Keratinocyte (primary cell): ENCODE data around the gene TRAPPC14. TPM values are rescaled to one million over a fixed set of nuclear protein-coding genes. Genes with fewer than 3 reads are reported as not detected.
A peak's percentile ranks its signal among the peaks of the same experiment; 100 is the strongest.
"Not testable (repeated sequence)": the region's sequence is repeated elsewhere in the genome, so short reads cannot be mapped to it uniquely, and the experiment has no call there.

Experiments
- DNase-seq: peaks from one replicate; pipeline ENCODE4 v3.0.0-alpha.2; 2011; ENCODE audit warnings: low read depth, missing footprints, low spot score
- FAIRE-seq: peaks from 2 replicates; lab custom pipeline; 2011; peaks lifted over from hg19 to GRCh38; lab: Jason Lieb, UNC
- H2AFZ ChIP-seq: 2 replicates; pipeline ENCODE4 v1.6.0; 2012; ENCODE audit warnings: low read length, control low read depth, inconsistent platforms; ENCODE audit not compliant: control insufficient read depth
- H3K27ac ChIP-seq: 2 replicates; pipeline ENCODE4 v1.5.1; 2011; ENCODE audit warnings: low read length; ENCODE audit not compliant: control insufficient read depth, insufficient read depth
- H3K27me3 ChIP-seq: 3 replicates; pipeline ENCODE4 v1.6.0; 2011; ENCODE audit warnings: low read length; ENCODE audit not compliant: control insufficient read depth, insufficient read depth; ENCODE audit errors: extremely low read depth
- H3K36me3 ChIP-seq, 2 experiments: 2 replicates in 1 of 2; 3 replicates in 1 of 2; pipeline ENCODE4 v1.5.1; 2011; ENCODE audit warnings: low read length in 2 of 2, mild to moderate bottlenecking in 1 of 2; ENCODE audit not compliant: control insufficient read depth in 2 of 2, insufficient read depth in 2 of 2; ENCODE audit errors: extremely low read depth in 1 of 2
- H3K4me1 ChIP-seq: 3 replicates; pipeline ENCODE4 v1.5.1; 2011; ENCODE audit warnings: low read length; ENCODE audit not compliant: control insufficient read depth, insufficient read depth; ENCODE audit errors: extremely low read depth
- H3K4me2 ChIP-seq: 3 replicates; pipeline ENCODE4 v1.6.0; 2011; ENCODE audit warnings: low read depth, low read length; ENCODE audit not compliant: control insufficient read depth, insufficient read depth; ENCODE audit errors: extremely low read depth
- H3K4me3 ChIP-seq, 3 experiments: fragments of 200-600 bp in 1 of 3; sonication (generic) in 1 of 3; 2 replicates in 2 of 3; 3 replicates in 1 of 3; pipeline ENCODE4 v1.5.1; 2011 to 2016; ENCODE audit warnings: low read length in 3 of 3, mild to moderate bottlenecking in 3 of 3, control low read depth in 2 of 3, inconsistent platforms in 1 of 3, low read depth in 1 of 3, mixed read lengths in 1 of 3, mixed run types in 1 of 3, moderate library complexity in 1 of 3; ENCODE audit not compliant: control insufficient read depth in 2 of 3, insufficient read depth in 2 of 3; ENCODE audit errors: extremely low read depth in 1 of 3
- H3K79me2 ChIP-seq: 2 replicates; pipeline ENCODE4 v1.6.0; 2012; ENCODE audit warnings: low read length; ENCODE audit not compliant: control insufficient read depth, insufficient read depth
- H3K9ac ChIP-seq: 3 replicates; pipeline ENCODE4 v1.6.0; 2011; ENCODE audit warnings: low read length; ENCODE audit not compliant: control insufficient read depth, insufficient read depth; ENCODE audit errors: extremely low read depth
- H3K9me1 ChIP-seq: 3 replicates; pipeline ENCODE4 v1.6.0; 2011; ENCODE audit warnings: low read length; ENCODE audit not compliant: control insufficient read depth, insufficient read depth; ENCODE audit errors: extremely low read depth
- H3K9me3 ChIP-seq: 2 replicates; pipeline ENCODE4 v1.5.1; 2012; ENCODE audit warnings: low read depth, low read length; ENCODE audit not compliant: control insufficient read depth
- H4K20me1 ChIP-seq: 3 replicates; pipeline ENCODE4 v1.6.0; 2011; ENCODE audit warnings: low read length; ENCODE audit not compliant: control insufficient read depth, insufficient read depth; ENCODE audit errors: extremely low read depth
- EZH2 ChIP-seq: IDR thresholded peaks from one replicate; pipeline ENCODE4 v1.6.1; 2012; ENCODE audit warnings: inconsistent platforms, mild to moderate bottlenecking, low read length, moderate library complexity
- dilution Hi-C: fragments of 300-500 bp; cut with MboI; formaldehyde crosslinking; loops from one replicate; pipeline ENCODE4 v1.7.0; 2020; ENCODE audit warnings: low sequenced_read_pairs; ENCODE audit not compliant: extremely low pct_ligation_motif_present
- polyA plus RNA-seq, 5 experiments: library from polyadenylated mRNA; depleted of rRNA in 3 of 5; stranded (reverse) in 3 of 5; stranded (forward) in 1 of 5; unstranded in 1 of 5; fragments of >200 nt; gene quantifications; 1 replicate in 1 of 5; 2 replicates in 3 of 5; 3 replicates in 1 of 5; pipeline versions ENCODE4 v1.2.1 to v1.2.3, GENCODE V29; 2011 to 2012; ENCODE audit warnings: missing spikeins in 2 of 5, low read depth in 1 of 5, low replicate concordance in 1 of 5
- TF ChIP-seq, protein P1 (sequence below), 3 experiments: IDR thresholded peaks in 1 of 3; conservative IDR thresholded peaks in 1 of 3; optimal IDR thresholded peaks in 1 of 3; 2 replicates in 2 of 3; 3 replicates in 1 of 3; pipeline versions ENCODE3 to v1.5.1; 2011; ENCODE audit warnings: low read length in 3 of 3, mild to moderate bottlenecking in 3 of 3, moderate library complexity in 2 of 3, control low read depth in 1 of 3, inconsistent platforms in 1 of 3; ENCODE audit not compliant: insufficient read depth in 2 of 3; ENCODE audit errors: extremely low read depth in 1 of 3

TRAPPC14 gene
- polyA plus RNA-seq, 1 donor (not counting 4 experiments of a cell fraction or from before 2014, with no cell fraction given): 4.7 TPM

DNA sequence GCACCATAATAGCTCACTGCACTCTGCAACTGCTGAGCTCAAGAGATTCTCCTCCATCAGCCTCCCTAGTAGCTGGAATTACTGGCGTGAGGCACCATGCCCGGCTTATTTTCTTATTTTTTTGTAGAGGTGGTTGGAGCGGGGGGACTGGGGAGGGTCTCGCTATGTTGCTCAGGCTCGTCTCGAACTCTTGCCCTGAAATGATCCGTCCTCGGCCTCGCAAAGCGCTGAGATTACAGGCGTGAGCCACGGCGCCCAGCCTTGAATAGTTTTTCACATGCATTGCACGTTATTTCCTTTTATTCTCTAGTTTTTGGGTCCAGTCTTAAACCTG lies 10.3 kb downstream of the TRAPPC14 start:
- Histone ChIP-seq H3K27ac (peak overlapping the region; percentile 63), H3K9me1 (no peaks in the 10 kb centered on the region), H3K27me3 (no peaks in the 10 kb centered on the region), H3K9me3 (no peaks in the 10 kb centered on the region), H2AFZ (peak overlapping the region; percentile 84), H3K79me2 (peaks cover 15% of the 10 kb centered on the region), H3K4me3 (peak overlapping the region; percentile 26 to 75 (median 55)), H3K4me2 (peak overlapping the region; percentile 89), H3K36me3 (no peaks in the 10 kb centered on the region), H3K4me1 (peaks cover 18% of the 10 kb centered on the region), H4K20me1 (no peaks in the 10 kb centered on the region), H3K9ac (peak overlapping the region; percentile 78)
- TF ChIP-seq, protein P1, sequence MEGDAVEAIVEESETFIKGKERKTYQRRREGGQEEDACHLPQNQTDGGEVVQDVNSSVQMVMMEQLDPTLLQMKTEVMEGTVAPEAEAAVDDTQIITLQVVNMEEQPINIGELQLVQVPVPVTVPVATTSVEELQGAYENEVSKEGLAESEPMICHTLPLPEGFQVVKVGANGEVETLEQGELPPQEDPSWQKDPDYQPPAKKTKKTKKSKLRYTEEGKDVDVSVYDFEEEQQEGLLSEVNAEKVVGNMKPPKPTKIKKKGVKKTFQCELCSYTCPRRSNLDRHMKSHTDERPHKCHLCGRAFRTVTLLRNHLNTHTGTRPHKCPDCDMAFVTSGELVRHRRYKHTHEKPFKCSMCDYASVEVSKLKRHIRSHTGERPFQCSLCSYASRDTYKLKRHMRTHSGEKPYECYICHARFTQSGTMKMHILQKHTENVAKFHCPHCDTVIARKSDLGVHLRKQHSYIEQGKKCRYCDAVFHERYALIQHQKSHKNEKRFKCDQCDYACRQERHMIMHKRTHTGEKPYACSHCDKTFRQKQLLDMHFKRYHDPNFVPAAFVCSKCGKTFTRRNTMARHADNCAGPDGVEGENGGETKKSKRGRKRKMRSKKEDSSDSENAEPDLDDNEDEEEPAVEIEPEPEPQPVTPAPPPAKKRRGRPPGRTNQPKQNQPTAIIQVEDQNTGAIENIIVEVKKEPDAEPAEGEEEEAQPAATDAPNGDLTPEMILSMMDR (optimal IDR thresholded peaks at IDR 0.05 in 1 of 3, IDR thresholded peaks at IDR 0.05 in 1 of 3, conservative IDR thresholded peaks at IDR 0.05 in 1 of 3; ENCODE audit: extremely low read depth in 1 of 3, insufficient read depth in 2 of 3, low read length in 3 of 3): no peak
- TF ChIP-seq EZH2: no peak
- DNase-seq (no peak), FAIRE-seq (no peak)
- dilution Hi-C loops: no loop called here

DNA sequence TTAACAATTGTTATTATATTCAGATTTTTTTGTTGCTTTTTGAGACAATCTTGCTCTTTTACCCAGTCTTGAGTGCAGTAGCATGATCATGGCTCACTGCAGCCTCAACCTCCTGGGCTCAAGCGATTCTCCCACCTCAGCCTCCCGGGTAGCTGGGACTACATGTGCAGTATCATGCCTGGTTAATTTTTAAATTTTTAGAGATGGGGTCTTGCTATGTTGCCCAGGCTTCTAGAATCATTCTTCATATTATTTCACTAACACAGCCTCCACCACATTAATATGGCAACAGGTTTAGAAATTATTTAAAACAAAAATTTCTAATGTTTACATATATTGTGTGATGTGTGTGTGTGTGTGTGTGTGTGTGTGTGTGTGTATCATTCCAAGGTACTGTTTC lies 11.2 kb downstream of the TRAPPC14 start:
- no peaks in the 10 kb centered on the region for H3K27me3 ChIP-seq
- peaks cover 18% of the 10 kb centered on the region for H3K4me1 ChIP-seq
- no peaks in the 10 kb centered on the region for H3K9me1 ChIP-seq
- dilution Hi-C loops: no loop called here
- TF ChIP-seq, protein P1 (optimal IDR thresholded peaks at IDR 0.05 in 1 of 3, IDR thresholded peaks at IDR 0.05 in 1 of 3, conservative IDR thresholded peaks at IDR 0.05 in 1 of 3; ENCODE audit: extremely low read depth in 1 of 3, insufficient read depth in 2 of 3, low read length in 3 of 3): no peak
- no peak for TF ChIP-seq EZH2
- no peak overlapping the region for H3K27ac ChIP-seq
- DNase-seq (no peak), FAIRE-seq (no peak)
- peaks cover 15% of the 10 kb centered on the region for H3K79me2 ChIP-seq
- H2AFZ ChIP-seq: no peak overlapping the region
- H3K36me3 ChIP-seq: no peaks in the 10 kb centered on the region
- H4K20me1 ChIP-seq: no peaks in the 10 kb centered on the region
- no peak overlapping the region for H3K4me3 ChIP-seq
- no peak overlapping the region for H3K9ac ChIP-seq
- H3K4me2 ChIP-seq: no peak overlapping the region
- no peaks in the 10 kb centered on the region for H3K9me3 ChIP-seq

DNA sequence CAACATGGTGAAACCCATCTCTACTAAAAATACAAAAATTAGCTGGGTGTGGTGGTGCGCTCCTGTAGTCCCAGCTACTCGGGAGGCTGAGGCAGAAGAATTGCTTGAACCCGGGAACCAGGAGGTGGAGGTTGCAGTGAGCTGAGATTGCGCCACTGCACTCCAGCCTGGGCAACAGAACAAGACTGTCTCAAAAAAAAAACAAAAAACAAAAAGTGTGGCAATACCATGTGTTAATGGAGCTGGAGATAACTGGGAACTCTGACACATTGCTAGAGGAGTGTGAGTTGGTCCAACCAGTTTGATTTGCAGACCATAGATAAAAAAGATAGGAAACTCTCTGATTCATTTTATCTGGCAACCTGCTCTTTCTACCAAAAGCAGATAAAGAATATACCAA lies 12.2 kb downstream of the TRAPPC14 start:
- H3K4me1 ChIP-seq: peaks cover 22% of the 10 kb centered on the region
- H3K9me1 ChIP-seq, H3K4me2 ChIP-seq, H2AFZ ChIP-seq, H3K4me3 ChIP-seq, H3K27me3 ChIP-seq, H3K9ac ChIP-seq, FAIRE-seq, DNase-seq, H3K27ac ChIP-seq, H3K9me3 ChIP-seq, dilution Hi-C loops, H3K36me3 ChIP-seq, H4K20me1 ChIP-seq: not testable (repeated sequence)
- peaks cover 15% of the 10 kb centered on the region for H3K79me2 ChIP-seq
